HepG2 (cell line): ENCODE data around the gene KLHDC2. TPM values are rescaled to one million over a fixed set of nuclear protein-coding genes. Genes with fewer than 3 reads are reported as not detected.
A peak's percentile ranks its signal among the peaks of the same experiment; 100 is the strongest.
"Not testable (repeated sequence)": the region's sequence is repeated elsewhere in the genome, so short reads cannot be mapped to it uniquely, and the experiment has no call there.

Experiments used
- FOXO1 ChIP-seq: sonication (generic); formaldehyde crosslinking; IDR thresholded peaks from 2 replicates; pipeline ENCODE4 v1.4.0; 2020; ENCODE audit warnings: missing genetic modification reagents
- GFI1 ChIP-seq: sonication (generic); formaldehyde crosslinking; IDR thresholded peaks from 2 replicates; pipeline ENCODE4 v1.5.0; 2020; ENCODE audit warnings: missing genetic modification reagents, mild to moderate bottlenecking, borderline replicate concordance
- HHEX ChIP-seq: IDR thresholded peaks from 2 replicates; pipeline ENCODE4 v1.6.1; 2016; ENCODE audit warnings: control low read depth
- HNF4A ChIP-seq: sonication (generic); formaldehyde crosslinking; IDR thresholded peaks from 2 replicates; pipeline ENCODE4 v1.4.0; 2020; ENCODE audit warnings: missing genetic modification reagents
- MED1 ChIP-seq: sonication (generic); formaldehyde crosslinking; IDR thresholded peaks from 2 replicates; pipeline ENCODE4 v1.4.0; 2020; ENCODE audit warnings: missing genetic modification reagents
- MIXL1 ChIP-seq: IDR thresholded peaks from 2 replicates; pipeline ENCODE4 v1.6.1; 2016
- NONO ChIP-seq, 2 experiments: fragments of 450-650 bp in 1 of 2; sonication (generic) in 1 of 2; formaldehyde crosslinking in 1 of 2; IDR thresholded peaks in 1 of 2; conservative IDR thresholded peaks in 1 of 2; 2 replicates each; pipeline versions ENCODE4 v1.6.1 to v1.8.0; 2017 to 2022; ENCODE audit warnings: mild to moderate bottlenecking in 1 of 2, missing genetic modification reagents in 1 of 2, moderate library complexity in 1 of 2
- NR2C2 ChIP-seq: sonication (generic); formaldehyde crosslinking; IDR thresholded peaks from 2 replicates; pipeline ENCODE4 v1.4.0; 2020; ENCODE audit warnings: missing genetic modification reagents, mild to moderate bottlenecking, moderate library complexity, borderline replicate concordance
- SIX1 ChIP-seq: sonication (generic); formaldehyde crosslinking; IDR thresholded peaks from 2 replicates; pipeline ENCODE4 v1.4.0; 2020; ENCODE audit warnings: missing genetic modification reagents, borderline replicate concordance
- SMAD3 ChIP-seq: sonication (generic); formaldehyde crosslinking; IDR thresholded peaks from 2 replicates; pipeline ENCODE4 v1.4.0; 2020; ENCODE audit warnings: missing genetic modification reagents
- TBX3 ChIP-seq: fragments of 450-650 bp; IDR thresholded peaks from 2 replicates; pipeline ENCODE4 v1.6.1; 2017; ENCODE audit warnings: antibody characterized with exemption, mild to moderate bottlenecking, inconsistent platforms, borderline replicate concordance
- ZBTB20 ChIP-seq: sonication (generic); formaldehyde crosslinking; IDR thresholded peaks from 2 replicates; pipeline ENCODE4 v1.8.1; 2023; ENCODE audit warnings: missing genetic modification reagents, low read depth, mild to moderate bottlenecking, borderline replicate concordance
- ZNF460 ChIP-seq: sonication (generic); formaldehyde crosslinking; IDR thresholded peaks from 2 replicates; pipeline ENCODE4 v1.5.1; 2020; ENCODE audit warnings: missing genetic modification reagents, mild to moderate bottlenecking, borderline replicate concordance
- ZNF607 ChIP-seq: sonication (generic); formaldehyde crosslinking; IDR thresholded peaks from 2 replicates; pipeline ENCODE4 v1.5.1; 2020; ENCODE audit warnings: missing genetic modification reagents, mild to moderate bottlenecking, borderline replicate concordance
- ZNF652 ChIP-seq: IDR thresholded peaks from 2 replicates; pipeline ENCODE4 v1.6.1; 2016; ENCODE audit warnings: low read depth, borderline replicate concordance
- ZNF7 ChIP-seq: IDR thresholded peaks from 2 replicates; pipeline ENCODE4 v1.6.1; 2016; ENCODE audit warnings: missing biosample characterization, missing genetic modification reagents
- ZNF792 ChIP-seq: IDR thresholded peaks from 2 replicates; pipeline ENCODE4 v1.6.1; 2016
- polyA plus RNA-seq, 8 experiments: library from polyadenylated mRNA; depleted of rRNA in 3 of 8; stranded (reverse) in 7 of 8; unstranded in 1 of 8; fragments of >200 nt; fragmentation: Illumina TruSeq in 4 of 8; extraction: Trizol in 4 of 8; gene quantifications; 2 replicates each; pipeline versions ENCODE4 v1.2.1 to v1.2.3, GENCODE V29; 2011 to 2016; ENCODE audit warnings: low read depth in 4 of 8, missing spikeins in 1 of 8, mixed read lengths in 1 of 8; ENCODE audit not compliant: insufficient read depth in 1 of 8
- total RNA-seq, 5 experiments: library from RNA; depleted of rRNA; stranded (reverse); fragments of >200 nt; fragmentation: Illumina TruSeq; extraction: Trizol; gene quantifications; 2 replicates each; pipeline ENCODE4 v1.2.3, GENCODE V29; 2016; ENCODE audit warnings: low read depth in 1 of 5
- TF ChIP-seq, protein P1 (sequence below): IDR thresholded peaks from 2 replicates; pipeline ENCODE4 v1.6.1; 2016; ENCODE audit warnings: missing compliant biosample characterization, missing genetic modification reagents, borderline replicate concordance
- TF ChIP-seq, protein P2 (sequence below): sonication (generic); formaldehyde crosslinking; IDR thresholded peaks from 2 replicates; pipeline ENCODE4 v1.5.0; 2020; ENCODE audit warnings: missing genetic modification reagents
- TF ChIP-seq, protein P3 (sequence below): sonication (generic); formaldehyde crosslinking; IDR thresholded peaks from 2 replicates; pipeline ENCODE4 v1.4.0; 2020; ENCODE audit warnings: missing genetic modification reagents
- TF ChIP-seq, protein P4 (sequence below): sonication (generic); formaldehyde crosslinking; IDR thresholded peaks from 2 replicates; pipeline ENCODE4 v1.5.0; 2020; ENCODE audit warnings: mild to moderate bottlenecking, missing genetic modification reagents, borderline replicate concordance
- TF ChIP-seq, protein P5 (sequence below): IDR thresholded peaks from 2 replicates; pipeline ENCODE4 v1.6.1; 2012; ENCODE audit warnings: inconsistent platforms

KLHDC2 gene
- total and polyA plus RNA-seq, 2 of the 13 experiments (the other 11 are each of a cell fraction or from before 2014, with no cell fraction given): 95.5 to 170 TPM

DNA sequence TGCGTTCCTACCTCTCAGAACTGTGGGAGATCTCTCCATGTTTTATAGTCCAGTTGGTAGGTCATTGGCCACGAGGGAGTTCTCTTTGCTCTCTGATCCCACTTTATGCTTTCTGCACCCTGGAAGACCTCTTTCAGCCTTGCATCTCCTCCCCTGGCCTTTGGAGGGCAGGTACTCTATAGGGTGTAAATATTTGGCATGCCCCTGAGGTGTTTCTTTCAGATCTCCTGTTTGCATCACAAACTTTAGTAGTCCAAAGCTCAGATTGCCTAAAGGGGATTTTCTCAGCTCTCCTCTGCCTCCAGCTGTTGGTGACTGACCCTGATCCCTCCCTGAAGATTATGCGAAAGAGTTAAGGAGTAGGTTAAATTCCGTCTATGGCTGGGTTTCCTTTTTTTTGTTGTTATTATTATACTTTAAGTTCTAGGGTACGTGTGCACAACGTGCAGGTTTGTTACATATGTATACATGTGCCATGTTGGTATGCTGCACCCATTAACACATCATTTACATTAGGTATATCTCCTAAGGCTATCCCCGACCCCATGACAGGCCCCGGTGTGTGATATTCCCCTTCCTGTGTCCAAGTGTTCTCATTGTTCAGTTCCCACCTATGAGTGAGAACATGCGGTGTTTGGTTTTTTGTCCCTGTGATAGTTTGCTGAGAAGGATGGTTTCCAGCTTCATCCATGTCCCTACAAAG lies 46.1 kb upstream of the KLHDC2 start (continued):
- TF ChIP-seq GFI1 (CRISPR knock-in tag) (peak; percentile 96), SIX1 (peak; percentile 71; the same call in 1 of the 2 replicates), MIXL1 (CRISPR knock-in tag) (peak; percentile 55; the same call in 1 of the 2 replicates), ZNF607 (CRISPR knock-in tag) (0 out of 2 replicates have a peak, but pooled peaks have one; percentile 29), NONO (CRISPR knock-in tag; conservative IDR thresholded peaks at IDR 0.05) (peak; percentile 70; the same call in 1 of the 2 replicates), ZNF7 (peak; percentile 72; the same call in 1 of the 2 replicates), NR2C2 (CRISPR knock-in tag) (peak; percentile 64; the same call in 1 of the 2 replicates), TBX3 (peak; percentile 77; the same call in 1 of the 2 replicates), SMAD3 (CRISPR knock-in tag) (peak; percentile 72; the same call in 1 of the 2 replicates), MED1 (CRISPR knock-in tag) (peak; percentile 77), HNF4A (CRISPR knock-in tag) (peak; percentile 98), ZNF460 (CRISPR knock-in tag) (peak; percentile 14; the same call in 1 of the 2 replicates), FOXO1 (peak; percentile 87), ZNF652 (peak; percentile 71), ZNF792 (0 out of 2 replicates have a peak, but pooled peaks have one; percentile 25), HHEX (CRISPR knock-in tag) (peak; percentile 53; the same call in 1 of the 2 replicates), ZBTB20 (CRISPR knock-in tag) (peak; percentile 97)
- TF ChIP-seq, protein P1, sequence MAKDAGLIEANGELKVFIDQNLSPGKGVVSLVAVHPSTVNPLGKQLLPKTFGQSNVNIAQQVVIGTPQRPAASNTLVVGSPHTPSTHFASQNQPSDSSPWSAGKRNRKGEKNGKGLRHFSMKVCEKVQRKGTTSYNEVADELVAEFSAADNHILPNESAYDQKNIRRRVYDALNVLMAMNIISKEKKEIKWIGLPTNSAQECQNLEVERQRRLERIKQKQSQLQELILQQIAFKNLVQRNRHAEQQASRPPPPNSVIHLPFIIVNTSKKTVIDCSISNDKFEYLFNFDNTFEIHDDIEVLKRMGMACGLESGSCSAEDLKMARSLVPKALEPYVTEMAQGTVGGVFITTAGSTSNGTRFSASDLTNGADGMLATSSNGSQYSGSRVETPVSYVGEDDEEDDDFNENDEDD (CRISPR knock-in tag): peak; percentile 27; the same call in 1 of the 2 replicates
- TF ChIP-seq, protein P2, sequence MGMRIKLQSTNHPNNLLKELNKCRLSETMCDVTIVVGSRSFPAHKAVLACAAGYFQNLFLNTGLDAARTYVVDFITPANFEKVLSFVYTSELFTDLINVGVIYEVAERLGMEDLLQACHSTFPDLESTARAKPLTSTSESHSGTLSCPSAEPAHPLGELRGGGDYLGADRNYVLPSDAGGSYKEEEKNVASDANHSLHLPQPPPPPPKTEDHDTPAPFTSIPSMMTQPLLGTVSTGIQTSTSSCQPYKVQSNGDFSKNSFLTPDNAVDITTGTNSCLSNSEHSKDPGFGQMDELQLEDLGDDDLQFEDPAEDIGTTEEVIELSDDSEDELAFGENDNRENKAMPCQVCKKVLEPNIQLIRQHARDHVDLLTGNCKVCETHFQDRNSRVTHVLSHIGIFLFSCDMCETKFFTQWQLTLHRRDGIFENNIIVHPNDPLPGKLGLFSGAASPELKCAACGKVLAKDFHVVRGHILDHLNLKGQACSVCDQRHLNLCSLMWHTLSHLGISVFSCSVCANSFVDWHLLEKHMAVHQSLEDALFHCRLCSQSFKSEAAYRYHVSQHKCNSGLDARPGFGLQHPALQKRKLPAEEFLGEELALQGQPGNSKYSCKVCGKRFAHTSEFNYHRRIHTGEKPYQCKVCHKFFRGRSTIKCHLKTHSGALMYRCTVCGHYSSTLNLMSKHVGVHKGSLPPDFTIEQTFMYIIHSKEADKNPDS (CRISPR knock-in tag): peak; percentile 59; the same call in 1 of the 2 replicates
- TF ChIP-seq, protein P3, sequence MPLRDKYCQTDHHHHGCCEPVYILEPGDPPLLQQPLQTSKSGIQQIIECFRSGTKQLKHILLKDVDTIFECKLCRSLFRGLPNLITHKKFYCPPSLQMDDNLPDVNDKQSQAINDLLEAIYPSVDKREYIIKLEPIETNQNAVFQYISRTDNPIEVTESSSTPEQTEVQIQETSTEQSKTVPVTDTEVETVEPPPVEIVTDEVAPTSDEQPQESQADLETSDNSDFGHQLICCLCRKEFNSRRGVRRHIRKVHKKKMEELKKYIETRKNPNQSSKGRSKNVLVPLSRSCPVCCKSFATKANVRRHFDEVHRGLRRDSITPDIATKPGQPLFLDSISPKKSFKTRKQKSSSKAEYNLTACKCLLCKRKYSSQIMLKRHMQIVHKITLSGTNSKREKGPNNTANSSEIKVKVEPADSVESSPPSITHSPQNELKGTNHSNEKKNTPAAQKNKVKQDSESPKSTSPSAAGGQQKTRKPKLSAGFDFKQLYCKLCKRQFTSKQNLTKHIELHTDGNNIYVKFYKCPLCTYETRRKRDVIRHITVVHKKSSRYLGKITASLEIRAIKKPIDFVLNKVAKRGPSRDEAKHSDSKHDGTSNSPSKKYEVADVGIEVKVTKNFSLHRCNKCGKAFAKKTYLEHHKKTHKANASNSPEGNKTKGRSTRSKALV (CRISPR knock-in tag): 0 out of 2 replicates have a peak, but pooled peaks have one; percentile 26
- not testable (repeated sequence) for TF ChIP-seq NONO (IDR thresholded peaks at IDR 0.05)
- TF ChIP-seq, protein P4, sequence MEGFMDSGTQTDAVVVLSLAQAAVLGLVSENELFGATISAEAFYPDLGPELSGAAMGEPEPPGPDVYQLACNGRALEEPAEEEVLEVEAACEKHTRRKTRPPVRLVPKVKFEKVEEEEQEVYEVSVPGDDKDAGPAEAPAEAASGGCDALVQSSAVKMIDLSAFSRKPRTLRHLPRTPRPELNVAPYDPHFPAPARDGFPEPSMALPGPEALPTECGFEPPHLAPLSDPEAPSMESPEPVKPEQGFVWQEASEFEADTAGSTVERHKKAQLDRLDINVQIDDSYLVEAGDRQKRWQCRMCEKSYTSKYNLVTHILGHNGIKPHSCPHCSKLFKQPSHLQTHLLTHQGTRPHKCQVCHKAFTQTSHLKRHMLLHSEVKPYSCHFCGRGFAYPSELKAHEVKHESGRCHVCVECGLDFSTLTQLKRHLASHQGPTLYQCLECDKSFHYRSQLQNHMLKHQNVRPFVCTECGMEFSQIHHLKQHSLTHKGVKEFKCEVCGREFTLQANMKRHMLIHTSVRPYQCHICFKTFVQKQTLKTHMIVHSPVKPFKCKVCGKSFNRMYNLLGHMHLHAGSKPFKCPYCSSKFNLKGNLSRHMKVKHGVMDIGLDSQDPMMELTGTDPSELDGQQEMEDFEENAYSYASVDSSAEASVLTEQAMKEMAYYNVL (CRISPR knock-in tag): peak; percentile 83; the same call in 1 of the 2 replicates
- TF ChIP-seq, protein P5, sequence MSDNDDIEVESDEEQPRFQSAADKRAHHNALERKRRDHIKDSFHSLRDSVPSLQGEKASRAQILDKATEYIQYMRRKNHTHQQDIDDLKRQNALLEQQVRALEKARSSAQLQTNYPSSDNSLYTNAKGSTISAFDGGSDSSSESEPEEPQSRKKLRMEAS: peak; percentile 67
